ENCODE results near the gene PPRC1. TPM values are rescaled to one million over a fixed set of nuclear protein-coding genes. Genes with fewer than 3 reads are reported as not detected.

PPRC1 gene
- total and polyA plus RNA-seq, 12 donors, result 11.1 to 39.9 (median 22.4) TPM

DNA sequence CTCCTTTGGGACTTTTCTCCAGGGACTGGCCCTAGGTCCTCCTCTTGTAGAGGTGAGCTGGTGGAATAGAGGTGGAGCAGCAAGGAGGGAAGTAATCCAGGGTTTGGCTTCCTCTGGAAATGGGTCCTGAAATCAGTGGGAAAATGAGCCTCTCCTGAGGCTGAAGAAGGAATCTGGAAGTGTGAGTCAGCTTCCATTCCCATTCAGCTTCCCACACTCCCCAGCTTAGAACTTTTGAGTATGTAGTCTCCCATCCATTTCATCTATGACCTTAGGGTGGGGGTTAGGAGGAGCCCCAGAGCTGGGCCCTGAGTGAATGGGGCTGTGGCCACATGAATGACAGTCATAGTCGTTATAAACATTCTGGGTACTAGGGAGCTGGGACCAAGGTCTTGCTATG, 30.4 kb upstream of the PPRC1 start:
- no peak for DNase-seq
- WGBS, 4 donors, result 71 to 92% (median 80%) methylated on average over 1 of the region's 1 CpG
- TF ChIP-seq, protein P1, sequence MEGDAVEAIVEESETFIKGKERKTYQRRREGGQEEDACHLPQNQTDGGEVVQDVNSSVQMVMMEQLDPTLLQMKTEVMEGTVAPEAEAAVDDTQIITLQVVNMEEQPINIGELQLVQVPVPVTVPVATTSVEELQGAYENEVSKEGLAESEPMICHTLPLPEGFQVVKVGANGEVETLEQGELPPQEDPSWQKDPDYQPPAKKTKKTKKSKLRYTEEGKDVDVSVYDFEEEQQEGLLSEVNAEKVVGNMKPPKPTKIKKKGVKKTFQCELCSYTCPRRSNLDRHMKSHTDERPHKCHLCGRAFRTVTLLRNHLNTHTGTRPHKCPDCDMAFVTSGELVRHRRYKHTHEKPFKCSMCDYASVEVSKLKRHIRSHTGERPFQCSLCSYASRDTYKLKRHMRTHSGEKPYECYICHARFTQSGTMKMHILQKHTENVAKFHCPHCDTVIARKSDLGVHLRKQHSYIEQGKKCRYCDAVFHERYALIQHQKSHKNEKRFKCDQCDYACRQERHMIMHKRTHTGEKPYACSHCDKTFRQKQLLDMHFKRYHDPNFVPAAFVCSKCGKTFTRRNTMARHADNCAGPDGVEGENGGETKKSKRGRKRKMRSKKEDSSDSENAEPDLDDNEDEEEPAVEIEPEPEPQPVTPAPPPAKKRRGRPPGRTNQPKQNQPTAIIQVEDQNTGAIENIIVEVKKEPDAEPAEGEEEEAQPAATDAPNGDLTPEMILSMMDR (IDR thresholded peaks at IDR 0.05), result no peak
- no peak for TF ChIP-seq POLR2A (IDR thresholded peaks at IDR 0.05)
- Histone ChIP-seq H3K4me3 (no peak overlapping the region), H3K36me3 (replicated peaks in 1 of 2) (peaks cover 0 to 9% of the 10 kb centered on the region in 2 donors), H3K27me3 (no peaks in the 10 kb centered on the region), H3K27ac (no peak overlapping the region), H3K4me1 (replicated peaks in 1 of 2) (no peaks in the 10 kb centered on the region), H3K9me3 (replicated peaks in 1 of 3) (no peaks in the 10 kb centered on the region)
- intact Hi-C loops (cut with DNase I), result no loop called here

DNA sequence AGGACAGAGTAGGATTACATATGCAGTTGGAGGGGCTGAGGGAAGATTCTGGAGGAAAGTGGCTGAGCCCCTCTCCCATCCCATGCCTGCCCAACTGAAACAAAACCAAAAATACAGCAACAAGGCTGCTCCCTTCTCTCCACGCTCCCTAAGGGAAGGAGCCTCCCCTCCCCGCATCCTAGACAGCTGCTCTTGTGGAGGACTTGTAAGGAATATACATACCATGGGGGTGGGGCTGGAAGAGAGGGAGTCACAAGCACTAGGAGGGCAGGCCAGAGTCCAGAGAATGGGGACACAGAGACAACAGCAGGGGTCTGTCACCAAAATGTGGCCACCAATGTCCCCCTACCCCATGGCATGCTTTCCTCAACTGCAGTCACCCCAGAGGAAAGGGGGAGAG, 25.8 kb upstream of the PPRC1 start:
- intact Hi-C loops (cut with DNase I), result no loop called here
- Histone ChIP-seq H3K4me3 (no peak overlapping the region), H3K27me3 (no peaks in the 10 kb centered on the region), H3K36me3 (replicated peaks in 1 of 2) (peaks cover 0 to 53% of the 10 kb centered on the region in 2 donors), H3K9me3 (replicated peaks in 1 of 3) (no peaks in the 10 kb centered on the region), H3K4me1 (replicated peaks in 1 of 2) (peaks cover 0 to 1% of the 10 kb centered on the region in 2 donors), H3K27ac (no peak overlapping the region)
- WGBS, 4 donors, result 86 to 95% (median 91%) methylated on average over 2 of the region's 2 CpGs
- TF ChIP-seq, protein P1 (IDR thresholded peaks at IDR 0.05), result no peak
- TF ChIP-seq POLR2A (IDR thresholded peaks at IDR 0.05), result no peak
- DNase-seq, result no peak

DNA sequence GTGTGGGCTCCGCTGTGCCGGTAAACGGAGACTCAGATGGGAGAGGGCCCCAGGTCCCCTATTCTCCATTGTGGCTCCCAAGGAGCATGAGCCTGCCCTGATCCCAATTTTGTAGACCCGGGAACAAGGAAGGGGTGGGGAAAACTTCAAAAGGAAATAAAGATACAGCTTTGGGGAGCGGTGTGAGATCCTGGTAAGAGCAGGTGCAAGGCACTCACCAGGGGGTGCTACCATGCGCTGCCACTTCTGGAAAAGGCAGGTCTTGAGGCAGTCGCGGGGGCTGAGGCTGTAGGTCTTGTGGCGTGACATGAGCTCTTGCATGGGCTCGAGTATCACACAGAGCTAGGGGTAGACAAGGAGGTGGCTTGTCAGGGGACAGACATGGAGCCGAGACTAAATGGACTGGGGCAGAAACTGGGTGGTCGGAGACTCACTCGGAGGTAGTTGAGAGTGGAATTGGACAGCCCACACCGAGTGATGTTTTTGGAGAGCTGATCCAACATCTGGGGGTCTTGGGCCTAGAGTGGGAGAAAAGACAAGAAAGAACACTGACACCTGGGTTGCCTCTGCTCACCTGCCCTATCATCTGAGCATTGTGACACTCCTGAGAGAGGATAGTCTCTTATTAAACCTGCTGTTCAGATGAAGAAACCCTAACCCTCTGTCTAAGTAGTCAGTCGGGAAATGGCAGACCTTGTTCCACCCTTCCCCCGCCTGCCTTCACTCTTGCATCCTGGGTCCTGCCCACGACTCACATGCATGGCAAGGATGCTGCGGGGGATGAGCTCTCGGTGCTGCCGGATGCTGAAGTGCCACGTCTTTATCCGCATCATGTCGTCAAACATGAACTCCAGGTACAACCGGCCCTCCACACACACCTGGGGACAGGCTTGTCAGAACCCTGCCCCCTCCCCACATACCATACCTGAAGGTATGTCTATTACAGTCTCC, 23.4 kb upstream of the PPRC1 start:
- intact Hi-C loops (cut with DNase I), result no loop called here
- Histone ChIP-seq H3K27ac (no peak overlapping the region), H3K36me3 (replicated peaks in 1 of 2) (peaks cover 0 to 53% of the 10 kb centered on the region in 2 donors), H3K9me3 (replicated peaks in 1 of 3) (no peaks in the 10 kb centered on the region), H3K27me3 (no peaks in the 10 kb centered on the region), H3K4me1 (replicated peaks in 1 of 2) (peaks cover 10 to 24% of the 10 kb centered on the region in 2 donors), H3K4me3 (no peak overlapping the region)
- DNase-seq, result no peak
- TF ChIP-seq POLR2A (IDR thresholded peaks at IDR 0.05), result no peak
- TF ChIP-seq, protein P1 (IDR thresholded peaks at IDR 0.05), result no peak
- whole genome bisulfite sequencing, 4 donors, result 87 to 91% (median 89%) methylated on average over 22 to 24 of the region's 24 CpGs

DNA sequence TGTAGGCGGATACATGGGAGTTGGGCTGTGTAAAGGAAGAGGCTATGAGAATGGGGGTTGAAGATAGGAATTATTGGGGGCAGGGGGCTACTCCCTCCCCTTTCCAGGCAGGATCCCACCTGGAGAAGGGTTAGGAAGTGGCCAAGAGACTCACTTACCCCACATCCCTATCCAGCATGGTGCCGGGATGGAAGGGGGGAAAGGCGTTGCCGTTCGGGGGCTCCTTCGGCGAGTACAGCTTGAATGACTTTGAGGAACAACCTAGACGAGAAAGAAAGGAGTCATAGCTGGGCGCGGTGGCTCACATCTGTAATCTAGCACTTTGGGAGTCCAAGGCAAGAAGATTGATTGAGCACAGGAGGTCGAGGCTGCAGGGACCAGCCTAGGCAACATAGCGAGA, 21.6 kb upstream of the PPRC1 start:
- Histone ChIP-seq H3K27me3 (no peaks in the 10 kb centered on the region), H3K9me3 (replicated peaks in 1 of 3) (no peaks in the 10 kb centered on the region), H3K27ac (no peak overlapping the region), H3K4me3 (no peak overlapping the region), H3K36me3 (replicated peaks in 1 of 2) (peaks cover 0 to 53% of the 10 kb centered on the region in 2 donors), H3K4me1 (replicated peaks in 1 of 2) (peaks cover 24 to 37% of the 10 kb centered on the region in 2 donors)
- 85 to 92% (median 89%) methylated on average over 12 of the region's 12 CpGs for WGBS, 4 donors
- intact Hi-C loops (cut with DNase I), result no loop called here
- TF ChIP-seq, protein P1 (IDR thresholded peaks at IDR 0.05), result no peak
- TF ChIP-seq POLR2A (IDR thresholded peaks at IDR 0.05), result no peak
- DNase-seq, result no peak

Data from adrenal gland (tissue), 12 donors.